ENCODE measurements around the gene CSTF1. TPM values are rescaled to one million over a fixed set of nuclear protein-coding genes. Genes with fewer than 3 reads are reported as not detected.

CSTF1 gene
- 30.2 and 34.7 TPM in 2 replicates for total RNA-seq (2012; rRNA removed)

DNA sequence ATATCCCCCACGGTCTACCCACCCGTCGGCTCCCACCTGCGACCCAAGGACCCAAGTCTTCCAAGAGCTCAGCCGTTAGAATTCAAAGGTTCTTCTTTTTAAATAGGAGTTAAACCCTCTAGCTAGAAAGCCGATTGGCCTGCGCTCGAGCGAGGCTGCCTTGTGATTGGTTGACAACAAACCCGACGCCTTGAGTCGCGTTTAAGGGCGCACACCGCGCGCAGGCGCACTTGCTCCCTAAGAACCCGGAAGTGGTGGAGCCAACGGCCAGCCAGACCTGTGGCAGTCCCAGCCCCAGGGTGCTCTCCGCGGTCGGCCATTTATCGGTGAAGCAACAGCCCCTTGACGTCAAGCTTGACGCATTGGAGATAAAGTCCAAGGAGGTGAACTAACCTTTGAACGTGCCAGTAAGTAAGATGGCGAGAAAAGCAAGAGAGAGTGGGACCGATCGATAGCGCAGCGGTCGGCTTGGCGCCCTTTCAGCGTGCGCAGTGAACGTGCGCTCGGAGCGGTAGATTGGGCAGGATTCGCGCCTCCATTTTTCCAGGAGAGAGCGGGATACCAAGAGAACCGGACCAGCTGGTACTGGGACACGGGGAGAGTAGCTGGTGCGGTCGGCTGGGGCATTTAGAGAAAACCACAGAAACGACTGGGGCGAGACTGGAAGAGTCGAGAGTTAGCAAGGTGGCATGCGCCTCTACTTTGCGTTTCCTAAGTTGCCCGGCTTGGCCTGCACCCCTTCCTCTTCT, at the start of gene CSTF1, which contains the start of gene AURKA:
Gene CSTF1, plus strand, starts transcription at position 514 of the 749 bp plus-strand sequence. CDS start 2,908 bp downstream, outside the sequence.
Gene AURKA, minus strand, starts transcription at position 84 of the 749 bp plus-strand sequence. CDS start 4,018 bp downstream, outside the sequence.
- Histone ChIP-seq H3K4me2 (ENCODE audit: low read length) (peak within 1 kb of the TSS; percentile 86), H3K9ac (ENCODE audit: low read depth, low read length) (peak within 1 kb of the TSS; percentile 93), H3K27me3 (ENCODE audit: control insufficient read depth, insufficient read depth, low read length) (no peaks in the 10 kb centered on the region)

DNA sequence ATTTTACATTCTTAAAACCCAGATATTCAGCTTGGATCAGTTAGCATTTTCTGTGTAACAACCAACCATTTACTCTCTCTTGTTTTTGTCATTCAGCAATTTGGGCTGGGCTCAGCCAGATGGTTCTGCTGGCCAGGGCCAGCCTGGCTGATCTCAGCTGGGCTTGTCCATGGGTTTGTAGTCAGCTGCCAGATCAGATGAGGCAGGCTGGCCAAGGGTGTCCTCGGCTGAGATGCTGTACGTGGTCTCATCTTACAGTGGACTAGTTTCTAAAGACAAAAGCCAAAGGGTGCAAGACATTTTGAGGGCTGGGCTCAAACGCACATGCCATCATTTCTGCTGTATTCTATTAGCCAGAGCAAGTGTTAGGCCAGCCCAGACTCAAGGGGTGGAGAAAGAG, 49.7 kb upstream of the CSTF1 start:
- Histone ChIP-seq H3K4me1 (ENCODE audit: control insufficient read depth, insufficient read depth, low read length) (peaks cover 2% of the 10 kb centered on the region), H3K4me2 (ENCODE audit: low read length) (no peak overlapping the region), H3K4me3 (ENCODE audit: low read length) (no peak overlapping the region), H3K9ac (ENCODE audit: low read depth, low read length) (no peak overlapping the region), H3K36me3 (ENCODE audit: insufficient read depth, low read length) (no peaks in the 10 kb centered on the region), H3K27me3 (ENCODE audit: control insufficient read depth, insufficient read depth, low read length) (peaks cover 35% of the 10 kb centered on the region), H3K9me3 (replicated peaks; ENCODE audit: low read length) (no peaks in the 10 kb centered on the region)

More for the DNA sequence above, at the start of gene CSTF1, which contains the start of gene AURKA:
- no peaks in the 10 kb centered on the region for H3K9me3 ChIP-seq (replicated peaks; ENCODE audit: low read length)
- H3K36me3 ChIP-seq (ENCODE audit: insufficient read depth, low read length), result peaks cover 32% of the 10 kb centered on the region
- peaks cover 18% of the 10 kb centered on the region for H3K4me1 ChIP-seq (ENCODE audit: control insufficient read depth, insufficient read depth, low read length)
- H3K4me3 ChIP-seq (ENCODE audit: low read length), result peak within 1 kb of the TSS; percentile 87

DNA sequence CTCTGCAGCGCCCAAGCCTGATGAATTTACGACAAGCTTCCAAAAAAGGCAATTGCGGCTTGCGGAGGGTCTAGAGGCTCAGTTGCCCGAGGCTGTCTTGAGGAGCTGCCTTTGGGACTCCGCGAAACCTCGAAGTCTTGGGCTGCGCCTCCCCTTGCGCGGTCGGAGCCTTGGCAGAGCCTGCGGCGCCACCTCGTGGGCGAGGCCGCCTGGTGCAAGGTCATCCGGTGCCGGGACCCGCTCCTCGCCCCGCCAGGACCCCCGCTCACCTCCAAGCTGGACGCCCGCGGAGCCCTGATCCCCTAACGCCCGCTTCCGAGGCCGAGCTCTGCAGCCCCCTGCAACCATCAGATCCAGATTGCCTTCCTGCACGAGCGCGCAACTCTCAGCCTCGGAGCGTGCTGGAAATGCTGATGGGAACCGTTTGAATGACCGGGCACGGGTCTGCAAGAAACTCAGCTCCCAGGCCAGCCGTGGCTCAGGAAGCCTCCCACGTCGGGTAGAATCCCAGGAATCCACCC, 48.5 kb upstream of the CSTF1 start:
- Histone ChIP-seq H3K4me1 (ENCODE audit: control insufficient read depth, insufficient read depth, low read length) (peaks cover 2% of the 10 kb centered on the region), H3K4me3 (ENCODE audit: low read length) (peak overlapping the region; percentile 47), H3K9ac (ENCODE audit: low read depth, low read length) (no peak overlapping the region), H3K4me2 (ENCODE audit: low read length) (peak overlapping the region; percentile 62), H3K27me3 (ENCODE audit: control insufficient read depth, insufficient read depth, low read length) (peaks cover 46% of the 10 kb centered on the region), H3K9me3 (replicated peaks; ENCODE audit: low read length) (no peaks in the 10 kb centered on the region), H3K36me3 (ENCODE audit: insufficient read depth, low read length) (no peaks in the 10 kb centered on the region)

DNA sequence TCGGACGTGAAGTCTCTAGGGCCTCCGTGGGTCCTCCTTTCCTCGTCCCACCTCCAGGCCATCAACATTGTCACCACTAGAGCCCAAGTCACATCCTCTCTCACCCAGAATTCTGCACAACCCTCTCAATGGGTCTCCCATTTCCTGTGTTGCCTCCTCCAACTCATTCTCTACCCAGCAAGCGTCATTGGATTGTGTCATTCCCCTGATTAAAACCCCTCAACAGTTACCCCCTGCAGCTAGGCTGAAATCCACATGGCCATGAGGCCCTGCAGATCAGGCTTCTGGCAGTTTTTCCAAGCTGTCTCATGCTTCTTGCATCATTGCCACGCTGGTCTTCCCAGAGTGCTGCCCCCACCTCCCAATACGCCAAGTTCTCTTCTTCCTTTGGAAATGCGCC, 46.5 kb upstream of the CSTF1 start:
- Histone ChIP-seq H3K4me1 (ENCODE audit: control insufficient read depth, insufficient read depth, low read length) (peaks cover 2% of the 10 kb centered on the region), H3K27me3 (ENCODE audit: control insufficient read depth, insufficient read depth, low read length) (peaks cover 53% of the 10 kb centered on the region), H3K36me3 (ENCODE audit: insufficient read depth, low read length) (no peaks in the 10 kb centered on the region), H3K9me3 (replicated peaks; ENCODE audit: low read length) (no peaks in the 10 kb centered on the region), H3K4me3 (ENCODE audit: low read length) (no peak overlapping the region), H3K9ac (ENCODE audit: low read depth, low read length) (no peak overlapping the region), H3K4me2 (ENCODE audit: low read length) (no peak overlapping the region)

DNA sequence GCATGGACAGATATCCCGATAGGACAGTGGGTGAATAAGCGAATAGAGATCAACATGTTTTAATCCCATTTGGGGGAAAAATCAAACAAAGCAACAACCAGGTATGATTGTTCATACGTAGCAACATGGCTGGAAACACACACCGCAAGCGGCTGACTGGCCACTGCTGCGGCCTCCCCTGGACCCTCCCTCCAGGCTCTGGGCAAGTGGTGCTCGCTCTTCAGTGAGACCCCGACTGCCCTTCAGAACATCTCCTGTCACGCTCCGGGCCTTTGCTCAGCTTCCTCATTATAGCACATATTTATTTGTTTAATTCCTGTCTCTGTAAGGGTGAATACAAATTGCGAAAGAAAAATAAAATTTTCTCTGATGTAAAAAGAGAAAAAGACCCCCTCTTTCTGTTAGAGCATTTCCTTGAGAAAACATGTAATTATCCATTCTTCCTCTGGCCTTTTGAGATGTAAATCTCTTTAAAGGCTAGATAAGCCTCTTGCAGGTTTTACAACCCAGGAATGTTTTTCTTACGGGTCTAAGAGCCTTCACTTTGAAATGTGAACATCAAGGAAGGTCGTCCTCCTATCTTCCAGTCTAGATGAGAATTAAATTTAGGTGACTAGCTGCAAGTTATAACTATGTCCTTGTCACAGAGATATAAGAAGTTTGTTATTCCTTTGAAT, 44.7 kb upstream of the CSTF1 start:
- H3K4me2 ChIP-seq (ENCODE audit: low read length), result no peak overlapping the region
- no peaks in the 10 kb centered on the region for H3K9me3 ChIP-seq (replicated peaks; ENCODE audit: low read length)
- peaks cover 52% of the 10 kb centered on the region for H3K27me3 ChIP-seq (ENCODE audit: control insufficient read depth, insufficient read depth, low read length)
- H3K36me3 ChIP-seq (ENCODE audit: insufficient read depth, low read length), result no peaks in the 10 kb centered on the region
- peaks cover 2% of the 10 kb centered on the region for H3K4me1 ChIP-seq (ENCODE audit: control insufficient read depth, insufficient read depth, low read length)
- H3K4me3 ChIP-seq (ENCODE audit: low read length), result no peak overlapping the region
- no peak overlapping the region for H3K9ac ChIP-seq (ENCODE audit: low read depth, low read length)

DNA sequence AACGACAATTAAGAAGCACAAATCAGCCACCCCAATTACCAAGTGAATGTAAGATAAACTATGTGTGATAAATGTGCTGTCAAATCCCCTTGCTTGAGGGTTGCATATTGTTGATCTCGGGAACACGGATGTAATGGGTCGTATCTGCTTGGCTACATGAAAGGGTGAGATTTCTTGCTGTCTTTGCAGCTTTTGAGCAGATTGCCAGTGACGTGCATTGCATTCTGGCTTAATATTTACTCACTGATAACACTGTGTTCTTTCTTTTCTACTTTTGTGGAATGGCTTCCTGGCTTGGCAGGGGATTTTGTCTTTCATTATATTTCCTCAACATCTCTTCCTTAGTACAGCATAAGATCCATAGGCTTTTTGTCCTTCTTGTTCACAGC, 44.1 kb upstream of the CSTF1 start:
- peaks cover 48% of the 10 kb centered on the region for H3K27me3 ChIP-seq (ENCODE audit: control insufficient read depth, insufficient read depth, low read length)

DNA sequence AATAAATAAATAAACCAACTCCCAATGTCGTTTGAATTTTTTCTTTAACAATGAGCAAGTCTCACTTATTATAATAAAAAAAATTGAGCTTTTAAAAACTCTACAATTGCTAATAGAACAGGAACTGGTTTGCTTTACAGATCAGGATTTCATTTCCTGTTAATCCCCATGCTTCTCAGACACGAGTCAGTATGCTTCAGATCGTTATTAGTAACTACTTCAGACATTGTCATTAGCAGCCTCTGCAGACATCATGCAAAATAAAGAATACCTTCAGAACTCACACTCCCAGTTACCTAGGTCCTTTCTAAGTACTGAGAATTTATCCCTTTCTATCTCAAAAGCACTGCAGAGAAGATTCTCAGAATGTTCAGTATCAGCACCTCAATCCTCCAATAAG, 43.7 kb upstream of the CSTF1 start:
- Histone ChIP-seq H3K9me3 (replicated peaks; ENCODE audit: low read length) (no peaks in the 10 kb centered on the region), H3K27me3 (ENCODE audit: control insufficient read depth, insufficient read depth, low read length) (peaks cover 50% of the 10 kb centered on the region), H3K36me3 (ENCODE audit: insufficient read depth, low read length) (no peaks in the 10 kb centered on the region), H3K4me2 (ENCODE audit: low read length) (no peak overlapping the region), H3K9ac (ENCODE audit: low read depth, low read length) (no peak overlapping the region), H3K4me3 (ENCODE audit: low read length) (no peak overlapping the region), H3K4me1 (ENCODE audit: control insufficient read depth, insufficient read depth, low read length) (peaks cover under 1% of the 10 kb centered on the region)

More for the DNA sequence above, 44.1 kb upstream of the CSTF1 start:
- H3K4me3 ChIP-seq (ENCODE audit: low read length), result no peak overlapping the region
- H3K9ac ChIP-seq (ENCODE audit: low read depth, low read length), result no peak overlapping the region
- no peak overlapping the region for H3K4me2 ChIP-seq (ENCODE audit: low read length)
- no peaks in the 10 kb centered on the region for H3K36me3 ChIP-seq (ENCODE audit: insufficient read depth, low read length)
- H3K4me1 ChIP-seq (ENCODE audit: control insufficient read depth, insufficient read depth, low read length), result peaks cover 2% of the 10 kb centered on the region
- H3K9me3 ChIP-seq (replicated peaks; ENCODE audit: low read length), result no peaks in the 10 kb centered on the region

DNA sequence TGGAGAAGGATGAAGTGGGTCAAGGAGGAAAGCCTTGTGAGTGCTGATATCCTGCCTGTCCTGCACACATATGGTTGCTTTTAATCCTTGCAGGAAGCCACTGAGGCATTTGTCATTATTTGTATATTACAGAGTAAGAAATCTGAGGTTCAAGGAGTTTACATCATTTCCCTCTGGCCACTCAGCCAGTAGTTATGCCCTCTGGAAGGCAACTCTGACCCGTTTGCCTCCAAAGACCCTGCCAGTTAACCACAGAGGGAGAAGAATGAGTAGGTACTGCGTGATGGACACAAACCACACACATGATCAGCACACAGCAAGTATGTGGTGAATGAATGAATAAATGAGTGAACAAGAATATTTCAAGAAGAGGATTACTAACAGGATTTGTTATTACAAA, 41.6 kb upstream of the CSTF1 start:
- H3K9me3 ChIP-seq (replicated peaks; ENCODE audit: low read length), result no peaks in the 10 kb centered on the region
- H3K9ac ChIP-seq (ENCODE audit: low read depth, low read length), result no peak overlapping the region
- no peak overlapping the region for H3K4me3 ChIP-seq (ENCODE audit: low read length)
- peaks cover 32% of the 10 kb centered on the region for H3K27me3 ChIP-seq (ENCODE audit: control insufficient read depth, insufficient read depth, low read length)
- H3K4me1 ChIP-seq (ENCODE audit: control insufficient read depth, insufficient read depth, low read length), result no peaks in the 10 kb centered on the region
- no peaks in the 10 kb centered on the region for H3K36me3 ChIP-seq (ENCODE audit: insufficient read depth, low read length)
- no peak overlapping the region for H3K4me2 ChIP-seq (ENCODE audit: low read length)

DNA sequence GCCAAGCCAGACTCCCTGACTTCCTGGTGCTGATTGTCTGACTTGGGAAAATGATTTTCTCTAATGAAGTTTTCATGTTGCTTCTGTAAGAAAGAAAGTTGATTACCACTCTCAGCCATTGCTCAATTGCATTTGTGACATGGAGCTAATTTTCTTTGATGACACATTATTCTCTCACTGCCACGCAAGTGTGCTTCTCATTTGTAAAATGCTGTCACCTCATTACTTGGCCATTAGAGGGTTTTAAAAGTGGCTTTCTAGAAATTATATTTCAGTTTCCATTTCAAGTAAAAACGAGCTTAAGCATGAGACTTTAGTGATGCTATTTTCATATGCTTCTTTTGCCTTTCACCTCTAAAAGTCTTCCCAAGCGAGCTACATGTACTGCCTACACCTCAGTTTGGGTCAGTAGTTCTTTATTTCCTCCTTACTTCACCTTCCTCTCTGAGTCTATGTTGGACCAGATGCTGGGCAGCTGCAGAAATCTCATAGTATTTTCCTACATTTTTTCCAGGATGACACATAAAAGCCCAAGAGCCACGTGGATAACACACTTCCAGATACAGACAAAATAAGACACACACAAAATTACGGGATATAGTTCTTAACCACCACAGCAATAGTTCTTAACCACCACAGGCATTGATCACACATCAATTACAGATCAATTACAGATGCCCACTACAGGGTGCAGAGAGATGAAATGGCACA, 39.9 kb upstream of the CSTF1 start:
- H3K9me3 ChIP-seq (replicated peaks; ENCODE audit: low read length), result no peaks in the 10 kb centered on the region
- H3K9ac ChIP-seq (ENCODE audit: low read depth, low read length), result no peak overlapping the region
- no peaks in the 10 kb centered on the region for H3K4me1 ChIP-seq (ENCODE audit: control insufficient read depth, insufficient read depth, low read length)
- peaks cover 27% of the 10 kb centered on the region for H3K27me3 ChIP-seq (ENCODE audit: control insufficient read depth, insufficient read depth, low read length)
- no peak overlapping the region for H3K4me3 ChIP-seq (ENCODE audit: low read length)
- no peaks in the 10 kb centered on the region for H3K36me3 ChIP-seq (ENCODE audit: insufficient read depth, low read length)
- no peak overlapping the region for H3K4me2 ChIP-seq (ENCODE audit: low read length)

DNA sequence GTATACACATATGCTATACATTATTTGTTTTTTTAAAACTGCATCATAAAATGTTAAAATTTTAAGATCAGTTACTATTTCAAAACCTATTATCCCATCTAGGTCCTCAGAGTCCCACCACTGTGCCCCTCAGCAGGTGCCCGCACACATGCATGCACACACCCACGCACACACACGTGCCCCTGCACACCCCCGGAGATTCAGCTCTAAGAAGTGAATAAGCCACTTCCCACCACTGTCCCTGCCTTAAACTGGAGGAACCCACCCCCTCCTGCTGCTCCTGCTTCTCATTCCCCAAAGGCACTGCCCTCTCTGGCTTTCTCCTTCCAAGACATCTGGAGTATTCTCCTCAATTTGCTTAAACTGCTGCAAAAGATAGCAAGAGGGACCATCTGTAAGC, 39.1 kb upstream of the CSTF1 start:
- Histone ChIP-seq H3K9ac (ENCODE audit: low read depth, low read length) (no peak overlapping the region), H3K9me3 (replicated peaks; ENCODE audit: low read length) (no peaks in the 10 kb centered on the region), H3K36me3 (ENCODE audit: insufficient read depth, low read length) (no peaks in the 10 kb centered on the region), H3K4me3 (ENCODE audit: low read length) (no peak overlapping the region), H3K27me3 (ENCODE audit: control insufficient read depth, insufficient read depth, low read length) (peaks cover 18% of the 10 kb centered on the region), H3K4me2 (ENCODE audit: low read length) (no peak overlapping the region), H3K4me1 (ENCODE audit: control insufficient read depth, insufficient read depth, low read length) (peaks cover 6% of the 10 kb centered on the region)

DNA sequence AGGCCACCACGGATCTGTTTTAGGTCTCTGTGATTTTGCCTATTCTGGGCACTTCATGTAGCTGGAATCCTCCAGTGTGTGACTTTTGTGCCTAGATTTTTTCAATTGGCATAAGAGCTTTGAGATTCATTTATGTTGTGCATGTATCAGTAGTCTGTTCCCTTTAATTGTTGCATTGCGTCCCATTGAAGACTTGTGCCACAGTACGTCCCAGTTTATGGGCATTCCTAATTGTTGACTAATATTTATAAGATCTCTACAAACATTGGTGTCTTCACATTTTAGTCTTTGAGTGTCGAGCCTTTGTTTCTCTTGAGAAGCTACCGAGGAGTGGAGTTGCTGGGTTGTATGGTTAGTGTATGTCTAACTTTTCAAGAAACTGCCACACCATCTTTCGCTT, 34.4 kb upstream of the CSTF1 start:
- Histone ChIP-seq H3K4me2 (ENCODE audit: low read length) (peak overlapping the region; percentile 96), H3K27me3 (ENCODE audit: control insufficient read depth, insufficient read depth, low read length) (peaks cover 5% of the 10 kb centered on the region), H3K4me1 (ENCODE audit: control insufficient read depth, insufficient read depth, low read length) (peaks cover 20% of the 10 kb centered on the region), H3K4me3 (ENCODE audit: low read length) (peak overlapping the region; percentile 86), H3K9ac (ENCODE audit: low read depth, low read length) (no peak overlapping the region), H3K36me3 (ENCODE audit: insufficient read depth, low read length) (peaks cover 4% of the 10 kb centered on the region), H3K9me3 (replicated peaks; ENCODE audit: low read length) (no peaks in the 10 kb centered on the region)
